Thoracic aorta (tissue), 2 donors: Measurements from ENCODE around the gene PLEKHG5. TPM values are rescaled to one million over a fixed set of nuclear protein-coding genes. Genes with fewer than 3 reads are reported as not detected.
"Not testable (repeated sequence)": the region's sequence is repeated elsewhere in the genome, so short reads cannot be mapped to it uniquely, and the experiment has no call there.

Experiments
- ATAC-seq: fragments of 150-250 bp; one replicate; pipeline ENCODE4 v1.8.0; 2017; ENCODE audit warnings: low read depth; ENCODE audit not compliant: insufficient number of reproducible peaks, low FRiP score
- DNase-seq: peaks from one replicate; pipeline ENCODE4 v3.0.0-alpha.2; 2020; ENCODE audit warnings: low spot score
- H3K27ac ChIP-seq, 2 donors: fragments of 200-600 bp; sonication (generic); 1 replicate in 1 of 2; 2 replicates in 1 of 2; pipeline ENCODE4 v1.5.1; 2016; ENCODE audit warnings: mild to moderate bottlenecking in 2 of 2, moderate library complexity in 2 of 2
- H3K27me3 ChIP-seq: fragments of 200-600 bp; sonication (generic); replicated peaks from 2 replicates; pipeline ENCODE4 v1.6.0; 2016; ENCODE audit warnings: mild to moderate bottlenecking; ENCODE audit not compliant: insufficient read depth
- H3K36me3 ChIP-seq: fragments of 200-600 bp; sonication (generic); one replicate; pipeline ENCODE4 v1.5.1; 2016
- H3K4me1 ChIP-seq, 2 donors: fragments of 200-600 bp; sonication (generic); 1 replicate in 1 of 2; 2 replicates in 1 of 2; pipeline versions ENCODE4 v1.5.1 to v1.6.0; 2016; ENCODE audit warnings: low read depth in 2 of 2, mild to moderate bottlenecking in 1 of 2; ENCODE audit not compliant: control insufficient read depth in 1 of 2
- H3K4me3 ChIP-seq: fragments of 200-600 bp; sonication (generic); 2 replicates; pipeline ENCODE4 v1.5.1; 2016; ENCODE audit warnings: mild to moderate bottlenecking
- H3K9me3 ChIP-seq: fragments of 200-600 bp; sonication (generic); 2 replicates; pipeline ENCODE4 v1.5.1; 2016
- total RNA-seq, 2 donors: library from RNA; depleted of rRNA; stranded (reverse); fragments of >200 nt; gene quantifications; one replicate each; pipeline versions ENCODE4 v1.1.0 to v1.2.3, GENCODE V29; 2016
- TF ChIP-seq, protein P1 (sequence below): fragments of 200-600 bp; sonication (generic); IDR thresholded peaks from one replicate; pipeline ENCODE4 v1.5.1; 2019; ENCODE audit warnings: antibody characterized with exemption

The PLEKHG5 gene
- total RNA-seq, 2 donors from 2014 or later = 23.4 to 32.9 TPM

GRCh38 chr1:6496365-6496721 is 4.9 kb upstream of the PLEKHG5 start:
- no peaks in the 10 kb centered on the region for H3K36me3 ChIP-seq
- no peak for DNase-seq
- H3K4me1 ChIP-seq = peaks cover 28 to 52% of the 10 kb centered on the region in 2 donors
- peak overlapping the region in 1 of 2 donors; percentile 73 for H3K27ac ChIP-seq
- H3K4me3 ChIP-seq = peak overlapping the region; percentile 87
- no peaks in the 10 kb centered on the region for H3K27me3 ChIP-seq
- no peaks in the 10 kb centered on the region for H3K9me3 ChIP-seq
- no peak for ATAC-seq
- TF ChIP-seq, protein P1, sequence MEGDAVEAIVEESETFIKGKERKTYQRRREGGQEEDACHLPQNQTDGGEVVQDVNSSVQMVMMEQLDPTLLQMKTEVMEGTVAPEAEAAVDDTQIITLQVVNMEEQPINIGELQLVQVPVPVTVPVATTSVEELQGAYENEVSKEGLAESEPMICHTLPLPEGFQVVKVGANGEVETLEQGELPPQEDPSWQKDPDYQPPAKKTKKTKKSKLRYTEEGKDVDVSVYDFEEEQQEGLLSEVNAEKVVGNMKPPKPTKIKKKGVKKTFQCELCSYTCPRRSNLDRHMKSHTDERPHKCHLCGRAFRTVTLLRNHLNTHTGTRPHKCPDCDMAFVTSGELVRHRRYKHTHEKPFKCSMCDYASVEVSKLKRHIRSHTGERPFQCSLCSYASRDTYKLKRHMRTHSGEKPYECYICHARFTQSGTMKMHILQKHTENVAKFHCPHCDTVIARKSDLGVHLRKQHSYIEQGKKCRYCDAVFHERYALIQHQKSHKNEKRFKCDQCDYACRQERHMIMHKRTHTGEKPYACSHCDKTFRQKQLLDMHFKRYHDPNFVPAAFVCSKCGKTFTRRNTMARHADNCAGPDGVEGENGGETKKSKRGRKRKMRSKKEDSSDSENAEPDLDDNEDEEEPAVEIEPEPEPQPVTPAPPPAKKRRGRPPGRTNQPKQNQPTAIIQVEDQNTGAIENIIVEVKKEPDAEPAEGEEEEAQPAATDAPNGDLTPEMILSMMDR = no peak

DNA sequence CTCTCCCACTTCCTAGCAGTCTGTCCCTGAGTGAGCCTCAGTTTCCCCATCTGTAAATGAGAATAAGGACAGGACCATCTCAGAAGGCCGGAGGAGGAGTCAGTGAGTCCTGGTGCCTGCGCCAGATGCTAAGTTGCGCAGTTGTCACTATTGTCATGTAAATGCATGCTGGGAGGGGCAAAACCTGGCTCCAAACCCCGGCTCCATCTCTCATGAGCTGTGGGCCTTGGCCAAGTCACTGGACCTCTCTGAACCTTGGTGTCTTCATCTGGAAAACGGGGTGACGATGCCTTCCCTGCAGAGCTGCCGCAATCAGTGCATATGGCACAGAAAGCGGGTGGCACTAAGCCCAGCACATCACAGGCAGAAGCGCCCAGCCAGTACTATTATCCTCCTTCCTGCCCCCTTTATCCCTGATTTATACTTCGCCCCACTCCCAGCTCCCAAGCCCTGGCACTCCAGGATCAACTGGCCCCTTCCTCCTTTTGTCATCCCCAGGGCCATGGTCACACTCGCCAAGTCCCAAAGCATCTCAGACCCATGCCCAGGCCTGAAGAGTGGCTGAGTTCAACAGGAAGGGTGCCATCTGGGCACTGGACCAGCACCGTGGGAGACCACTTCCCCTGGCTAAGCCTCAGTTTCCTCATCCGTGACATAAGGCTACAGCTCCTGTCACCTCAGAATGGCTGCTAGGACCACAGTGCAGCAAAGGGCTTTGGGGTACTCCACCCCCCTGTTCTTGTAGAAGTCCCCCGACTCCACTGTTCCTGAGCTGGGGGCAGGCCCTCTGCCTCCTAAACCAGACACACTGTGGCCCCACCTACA is 4.3 kb upstream of the PLEKHG5 start:
- H3K4me3 ChIP-seq = peak overlapping the region; percentile 87
- no peaks in the 10 kb centered on the region for H3K9me3 ChIP-seq
- H3K27ac ChIP-seq = peak overlapping the region in 1 of 2 donors; percentile 73
- peaks cover 24 to 52% of the 10 kb centered on the region in 2 donors for H3K4me1 ChIP-seq
- TF ChIP-seq, protein P1 = no peak
- H3K27me3 ChIP-seq = no peaks in the 10 kb centered on the region
- H3K36me3 ChIP-seq = no peaks in the 10 kb centered on the region
- DNase-seq = no peak
- no peak for ATAC-seq

- Histone ChIP-seq H3K27me3 (no peaks in the 10 kb centered on the region), H3K4me3 (no peak overlapping the region), H3K9me3 (no peaks in the 10 kb centered on the region), H3K4me1 (peaks cover 26 to 51% of the 10 kb centered on the region in 2 donors), H3K27ac (no peak overlapping the region), H3K36me3 (no peaks in the 10 kb centered on the region)
- TF ChIP-seq, protein P1 = no peak
- ATAC-seq = no peak
- DNase-seq = no peak
Measured at GRCh38 chr1:6495041-6495441, 3.6 kb upstream of the PLEKHG5 start.

DNA sequence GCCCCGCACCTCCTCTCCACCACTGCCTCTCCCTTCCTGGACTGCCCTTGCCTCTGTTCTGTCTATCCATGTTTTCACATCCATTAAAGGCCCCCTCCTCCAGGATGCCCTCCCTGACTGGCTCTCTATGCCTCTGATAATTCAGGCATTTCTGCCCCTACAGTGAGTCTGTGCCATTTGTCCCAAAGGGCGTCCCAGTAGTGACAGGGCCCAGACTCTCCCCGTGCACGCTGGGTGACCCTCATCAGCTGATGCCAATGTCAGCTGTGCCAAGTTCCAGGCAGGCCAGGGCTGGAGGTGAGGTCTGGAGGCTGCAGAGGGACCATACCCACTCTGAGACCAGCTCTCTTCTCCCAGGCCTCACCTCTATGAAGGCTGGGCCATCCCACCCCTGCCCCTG is 3.2 kb upstream of the PLEKHG5 start:
- no peak for DNase-seq
- no peak for ATAC-seq
- TF ChIP-seq, protein P1 = no peak
- Histone ChIP-seq H3K36me3 (no peaks in the 10 kb centered on the region), H3K4me3 (no peak overlapping the region), H3K9me3 (no peaks in the 10 kb centered on the region), H3K27me3 (no peaks in the 10 kb centered on the region), H3K27ac (no peak overlapping the region), H3K4me1 (peaks cover 27 to 52% of the 10 kb centered on the region in 2 donors)

DNA sequence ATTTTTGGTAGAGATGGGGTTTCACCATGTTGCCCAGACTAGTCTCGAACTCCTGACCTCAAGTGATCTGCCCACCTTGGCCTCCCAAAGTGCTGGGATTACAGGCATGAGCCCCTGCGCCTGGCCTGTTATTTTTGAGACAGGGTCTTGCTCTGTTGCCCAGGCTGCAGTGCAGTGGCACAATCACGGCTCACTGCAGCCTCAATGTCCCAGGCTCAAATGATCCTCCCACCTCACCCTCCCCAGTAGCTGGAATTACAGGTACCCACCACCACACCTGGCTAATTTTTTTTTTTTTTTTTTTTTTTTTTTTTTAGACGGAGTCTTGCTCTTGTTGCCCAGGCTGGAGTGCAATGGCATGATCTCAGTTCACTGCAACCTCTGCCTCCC is 2.4 kb upstream of the PLEKHG5 start:
- not testable (repeated sequence) for H3K4me3 ChIP-seq, H3K9me3 ChIP-seq, H3K27ac ChIP-seq, H3K27me3 ChIP-seq, ATAC-seq, DNase-seq, H3K36me3 ChIP-seq
- H3K4me1 ChIP-seq = peaks cover 24 to 47% of the 10 kb centered on the region in 2 donors
